DND-41 (cell line): ENCODE data around the gene ACAA1.

ENCODE experiments used
- EZH2 ChIP-seq: IDR thresholded peaks from 3 replicates; pipeline ENCODE4 v1.6.1; 2012; ENCODE audit warnings: borderline replicate concordance, low read depth, mild to moderate bottlenecking, moderate library complexity, low read length, inconsistent platforms; ENCODE audit not compliant: severe bottlenecking
- TF ChIP-seq, protein P1 (sequence below): IDR thresholded peaks from 2 replicates; pipeline ENCODE4 v1.5.1; 2012; ENCODE audit warnings: borderline replicate concordance, low read length, moderate library complexity, mild to moderate bottlenecking; ENCODE audit not compliant: poor library complexity, severe bottlenecking; ENCODE audit errors: extremely low read depth

DNA sequence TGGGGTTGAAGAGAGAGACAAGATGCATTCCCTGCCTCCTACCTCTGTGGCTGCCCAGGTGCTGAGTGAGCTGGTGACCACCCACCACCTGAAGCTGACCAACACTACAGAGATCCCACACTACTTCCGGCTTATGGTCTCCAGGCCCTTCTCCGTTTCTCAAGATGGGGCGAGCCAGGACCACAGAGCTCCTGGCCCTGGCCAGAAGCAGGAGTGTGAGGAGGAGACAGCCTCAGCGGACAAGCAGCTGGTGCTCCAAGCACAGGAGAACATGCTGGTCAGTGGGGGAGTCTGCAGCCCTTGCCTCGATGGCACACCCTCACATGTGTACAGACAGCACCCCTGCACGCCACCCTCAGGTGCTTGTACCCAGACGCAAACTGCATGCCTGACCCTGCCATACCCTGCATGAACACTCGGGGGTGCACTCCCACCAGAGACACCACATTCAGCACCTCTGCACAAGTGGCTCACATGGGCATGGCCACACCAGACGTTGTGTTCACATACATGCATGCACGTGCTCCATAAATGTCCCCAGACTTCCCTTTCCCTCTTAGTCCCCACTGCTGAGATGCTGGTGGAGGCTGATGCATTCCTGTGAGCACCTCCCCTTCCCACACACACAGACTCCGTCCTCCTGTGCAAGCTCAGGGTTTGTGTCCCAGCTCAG is 19.0 kb downstream of the ACAA1 start:
- TF ChIP-seq, protein P1, sequence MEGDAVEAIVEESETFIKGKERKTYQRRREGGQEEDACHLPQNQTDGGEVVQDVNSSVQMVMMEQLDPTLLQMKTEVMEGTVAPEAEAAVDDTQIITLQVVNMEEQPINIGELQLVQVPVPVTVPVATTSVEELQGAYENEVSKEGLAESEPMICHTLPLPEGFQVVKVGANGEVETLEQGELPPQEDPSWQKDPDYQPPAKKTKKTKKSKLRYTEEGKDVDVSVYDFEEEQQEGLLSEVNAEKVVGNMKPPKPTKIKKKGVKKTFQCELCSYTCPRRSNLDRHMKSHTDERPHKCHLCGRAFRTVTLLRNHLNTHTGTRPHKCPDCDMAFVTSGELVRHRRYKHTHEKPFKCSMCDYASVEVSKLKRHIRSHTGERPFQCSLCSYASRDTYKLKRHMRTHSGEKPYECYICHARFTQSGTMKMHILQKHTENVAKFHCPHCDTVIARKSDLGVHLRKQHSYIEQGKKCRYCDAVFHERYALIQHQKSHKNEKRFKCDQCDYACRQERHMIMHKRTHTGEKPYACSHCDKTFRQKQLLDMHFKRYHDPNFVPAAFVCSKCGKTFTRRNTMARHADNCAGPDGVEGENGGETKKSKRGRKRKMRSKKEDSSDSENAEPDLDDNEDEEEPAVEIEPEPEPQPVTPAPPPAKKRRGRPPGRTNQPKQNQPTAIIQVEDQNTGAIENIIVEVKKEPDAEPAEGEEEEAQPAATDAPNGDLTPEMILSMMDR: peak; percentile 95
- TF ChIP-seq EZH2: no peak
